Measurements from ENCODE around the gene CCDC184.

Gene CCDC184

GRCh38 chr12:48165089-48165981 lies 18.1 kb upstream of the CCDC184 start:
- TF ChIP-seq CTCF (IDR thresholded peaks at IDR 0.05; ENCODE audit: extremely low read depth, missing control alignments): peak; percentile 65
- peak; percentile 65 for DNase-seq (ENCODE audit: low spot score)

GRCh38 chr12:48169011-48169410 lies 14.4 kb upstream of the CCDC184 start:
- DNase-seq (ENCODE audit: low spot score): no peak
- no peak for TF ChIP-seq CTCF (IDR thresholded peaks at IDR 0.05; ENCODE audit: extremely low read depth, missing control alignments)

GRCh38 chr12:48175613-48176416 lies 7.6 kb upstream of the CCDC184 start:
- no peak for DNase-seq (ENCODE audit: low spot score)
- TF ChIP-seq CTCF (IDR thresholded peaks at IDR 0.05; ENCODE audit: extremely low read depth, missing control alignments): no peak

GRCh38 chr12:48176417-48176751 lies 7.1 kb upstream of the CCDC184 start:
- no peak for TF ChIP-seq CTCF (IDR thresholded peaks at IDR 0.05; ENCODE audit: extremely low read depth, missing control alignments)
- DNase-seq (ENCODE audit: low spot score): no peak

GRCh38 chr12:48177982-48178381 lies 5.5 kb upstream of the CCDC184 start:
- no peak for DNase-seq (ENCODE audit: low spot score)
- no peak for TF ChIP-seq CTCF (IDR thresholded peaks at IDR 0.05; ENCODE audit: extremely low read depth, missing control alignments)

GRCh38 chr12:48179466-48179865 lies 4.0 kb upstream of the CCDC184 start:
- no peak for TF ChIP-seq CTCF (IDR thresholded peaks at IDR 0.05; ENCODE audit: extremely low read depth, missing control alignments)

GRCh38 chr12:48180424-48180823 lies 3.0 kb upstream of the CCDC184 start:
- no peak for DNase-seq (ENCODE audit: low spot score)
- no peak for TF ChIP-seq CTCF (IDR thresholded peaks at IDR 0.05; ENCODE audit: extremely low read depth, missing control alignments)

More at GRCh38 chr12:48179466-48179865, 4.0 kb upstream of the CCDC184 start:
- DNase-seq (ENCODE audit: low spot score): no peak
